ENCODE results near the gene DPP6. TPM values are rescaled to one million over a fixed set of nuclear protein-coding genes. Genes with fewer than 3 reads are reported as not detected.

DPP6 gene
- total RNA-seq, 1 experiment from 2014 or later = not detected

DNA sequence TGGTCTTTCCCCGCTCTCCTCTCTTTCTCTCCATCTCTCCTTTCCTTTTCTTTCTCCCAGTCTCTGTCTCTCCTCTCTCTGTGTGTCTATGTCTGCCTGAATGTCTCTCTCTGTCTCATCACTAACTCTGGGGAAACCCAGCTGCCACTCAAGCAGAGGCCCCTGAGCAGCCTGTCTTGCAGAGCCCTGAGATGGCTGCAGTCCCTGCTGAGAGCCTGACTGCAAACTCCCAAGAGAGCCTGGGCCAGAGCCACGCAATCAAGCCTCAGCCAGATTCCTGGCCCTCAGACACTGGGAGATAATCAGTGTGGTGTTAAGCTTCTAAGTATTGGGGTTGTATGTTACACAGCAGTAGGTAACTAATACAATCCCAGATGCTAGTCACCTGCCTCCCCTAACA is 859.2 kb downstream of the DPP6 start:
- DNase-seq (ENCODE audit: low read depth, low spot score) = no peak
- ATAC-seq = no peak
- CTCF ChIA-PET = no interaction called here
- no peak overlapping the region for H3K4me3 ChIP-seq (ENCODE audit: low read depth in 2 of 2, low read length in 2 of 2)
- no peaks in the 10 kb centered on the region; the same call in 1 of the 2 replicates for H3K4me1 ChIP-seq (ENCODE audit: control insufficient read depth, insufficient read depth, low read length)
- H3K36me3 ChIP-seq (ENCODE audit: control insufficient read depth, insufficient read depth, low read length) = no peaks in the 10 kb centered on the region
- intact Hi-C loops (cut with micrococcal nuclease; ENCODE audit: unreplicated experiment) (no loop called here), in situ Hi-C loops (cut with HindIII; ENCODE audit: low pct_unique_long_range_greater_than_20kb, low sequenced_read_pairs) (no loop called here)
- POLR2A ChIA-PET = no interaction called here
- BruUV-seq (replicated peaks) = no TSS peak
- TF ChIP-seq, protein P1, sequence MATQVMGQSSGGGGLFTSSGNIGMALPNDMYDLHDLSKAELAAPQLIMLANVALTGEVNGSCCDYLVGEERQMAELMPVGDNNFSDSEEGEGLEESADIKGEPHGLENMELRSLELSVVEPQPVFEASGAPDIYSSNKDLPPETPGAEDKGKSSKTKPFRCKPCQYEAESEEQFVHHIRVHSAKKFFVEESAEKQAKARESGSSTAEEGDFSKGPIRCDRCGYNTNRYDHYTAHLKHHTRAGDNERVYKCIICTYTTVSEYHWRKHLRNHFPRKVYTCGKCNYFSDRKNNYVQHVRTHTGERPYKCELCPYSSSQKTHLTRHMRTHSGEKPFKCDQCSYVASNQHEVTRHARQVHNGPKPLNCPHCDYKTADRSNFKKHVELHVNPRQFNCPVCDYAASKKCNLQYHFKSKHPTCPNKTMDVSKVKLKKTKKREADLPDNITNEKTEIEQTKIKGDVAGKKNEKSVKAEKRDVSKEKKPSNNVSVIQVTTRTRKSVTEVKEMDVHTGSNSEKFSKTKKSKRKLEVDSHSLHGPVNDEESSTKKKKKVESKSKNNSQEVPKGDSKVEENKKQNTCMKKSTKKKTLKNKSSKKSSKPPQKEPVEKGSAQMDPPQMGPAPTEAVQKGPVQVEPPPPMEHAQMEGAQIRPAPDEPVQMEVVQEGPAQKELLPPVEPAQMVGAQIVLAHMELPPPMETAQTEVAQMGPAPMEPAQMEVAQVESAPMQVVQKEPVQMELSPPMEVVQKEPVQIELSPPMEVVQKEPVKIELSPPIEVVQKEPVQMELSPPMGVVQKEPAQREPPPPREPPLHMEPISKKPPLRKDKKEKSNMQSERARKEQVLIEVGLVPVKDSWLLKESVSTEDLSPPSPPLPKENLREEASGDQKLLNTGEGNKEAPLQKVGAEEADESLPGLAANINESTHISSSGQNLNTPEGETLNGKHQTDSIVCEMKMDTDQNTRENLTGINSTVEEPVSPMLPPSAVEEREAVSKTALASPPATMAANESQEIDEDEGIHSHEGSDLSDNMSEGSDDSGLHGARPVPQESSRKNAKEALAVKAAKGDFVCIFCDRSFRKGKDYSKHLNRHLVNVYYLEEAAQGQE (IDR thresholded peaks at IDR 0.05; ENCODE audit: insufficient read depth in 1 of 2, low read depth in 2 of 2, low read length in 1 of 2) = no peak
- TF ChIP-seq TCF7L2 (IDR thresholded peaks at IDR 0.05; ENCODE audit: low read depth, low read length) (no peak), SIN3A (IDR thresholded peaks at IDR 0.05; ENCODE audit: borderline replicate concordance, insufficient read depth, low read depth, low read length) (no peak), POLR2AphosphoS5 (IDR thresholded peaks at IDR 0.05; ENCODE audit: low read depth, low read length) (no peak)
- TF ChIP-seq, protein P2, sequence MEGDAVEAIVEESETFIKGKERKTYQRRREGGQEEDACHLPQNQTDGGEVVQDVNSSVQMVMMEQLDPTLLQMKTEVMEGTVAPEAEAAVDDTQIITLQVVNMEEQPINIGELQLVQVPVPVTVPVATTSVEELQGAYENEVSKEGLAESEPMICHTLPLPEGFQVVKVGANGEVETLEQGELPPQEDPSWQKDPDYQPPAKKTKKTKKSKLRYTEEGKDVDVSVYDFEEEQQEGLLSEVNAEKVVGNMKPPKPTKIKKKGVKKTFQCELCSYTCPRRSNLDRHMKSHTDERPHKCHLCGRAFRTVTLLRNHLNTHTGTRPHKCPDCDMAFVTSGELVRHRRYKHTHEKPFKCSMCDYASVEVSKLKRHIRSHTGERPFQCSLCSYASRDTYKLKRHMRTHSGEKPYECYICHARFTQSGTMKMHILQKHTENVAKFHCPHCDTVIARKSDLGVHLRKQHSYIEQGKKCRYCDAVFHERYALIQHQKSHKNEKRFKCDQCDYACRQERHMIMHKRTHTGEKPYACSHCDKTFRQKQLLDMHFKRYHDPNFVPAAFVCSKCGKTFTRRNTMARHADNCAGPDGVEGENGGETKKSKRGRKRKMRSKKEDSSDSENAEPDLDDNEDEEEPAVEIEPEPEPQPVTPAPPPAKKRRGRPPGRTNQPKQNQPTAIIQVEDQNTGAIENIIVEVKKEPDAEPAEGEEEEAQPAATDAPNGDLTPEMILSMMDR (IDR thresholded peaks at IDR 0.05) = no peak
- H3K9me3 ChIP-seq (ENCODE audit: control insufficient read depth, insufficient read depth, low read depth, low read length) = no peaks in the 10 kb centered on the region
- H3K27ac ChIP-seq (ENCODE audit: low read length) = no peak overlapping the region
- no peaks in the 10 kb centered on the region for H3K27me3 ChIP-seq (ENCODE audit: control insufficient read depth, insufficient read depth, low read length)

DNA sequence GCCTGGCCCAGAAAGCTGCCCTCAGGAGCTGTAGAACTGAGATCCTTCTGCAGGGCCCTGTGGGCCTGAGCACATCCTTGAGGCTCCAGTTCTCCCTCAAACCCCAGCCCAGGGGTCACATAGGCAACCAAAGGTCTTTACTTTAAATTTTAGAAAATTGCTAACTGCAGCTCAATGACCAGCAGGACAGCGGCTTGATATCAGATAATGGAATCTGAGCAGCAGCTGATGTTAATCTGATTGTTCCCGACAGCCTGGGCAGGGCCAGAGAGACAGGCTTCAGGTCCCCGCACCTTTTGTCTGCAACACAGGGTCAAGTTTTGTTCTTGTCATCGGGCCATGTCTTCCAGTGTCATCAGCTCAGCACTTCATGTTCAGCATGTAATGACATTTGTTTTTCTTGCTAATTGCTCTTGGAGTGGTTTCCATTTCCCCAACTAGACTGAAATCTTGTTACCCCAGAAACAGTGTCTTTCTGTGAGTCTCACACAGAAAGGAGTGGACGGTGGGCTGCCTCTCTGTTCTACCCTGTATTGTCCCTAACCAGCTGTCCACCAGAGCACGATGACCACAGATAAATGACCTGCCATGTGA is 859.8 kb downstream of the DPP6 start:
- Histone ChIP-seq H3K36me3 (ENCODE audit: control insufficient read depth, insufficient read depth, low read length) (no peaks in the 10 kb centered on the region), H3K27me3 (ENCODE audit: control insufficient read depth, insufficient read depth, low read length) (no peaks in the 10 kb centered on the region), H3K4me1 (ENCODE audit: control insufficient read depth, insufficient read depth, low read length) (no peaks in the 10 kb centered on the region; the same call in 1 of the 2 replicates), H3K4me3 (ENCODE audit: low read depth in 2 of 2, low read length in 2 of 2) (no peak overlapping the region), H3K9me3 (ENCODE audit: control insufficient read depth, insufficient read depth, low read depth, low read length) (no peaks in the 10 kb centered on the region), H3K27ac (ENCODE audit: low read length) (no peak overlapping the region)
- intact Hi-C loops (cut with micrococcal nuclease; ENCODE audit: unreplicated experiment) = no loop called here
- BruUV-seq (replicated peaks) = no TSS peak
- ChIA-PET POLR2A (no interaction called here), CTCF (no interaction called here)
- no peak for DNase-seq (ENCODE audit: low read depth, low spot score)
- TF ChIP-seq TCF7L2 (IDR thresholded peaks at IDR 0.05; ENCODE audit: low read depth, low read length) = no peak
- no peak for TF ChIP-seq POLR2AphosphoS5 (IDR thresholded peaks at IDR 0.05; ENCODE audit: low read depth, low read length)
- ATAC-seq = no peak
- in situ Hi-C loops (cut with HindIII; ENCODE audit: low pct_unique_long_range_greater_than_20kb, low sequenced_read_pairs) = no loop called here

DNA sequence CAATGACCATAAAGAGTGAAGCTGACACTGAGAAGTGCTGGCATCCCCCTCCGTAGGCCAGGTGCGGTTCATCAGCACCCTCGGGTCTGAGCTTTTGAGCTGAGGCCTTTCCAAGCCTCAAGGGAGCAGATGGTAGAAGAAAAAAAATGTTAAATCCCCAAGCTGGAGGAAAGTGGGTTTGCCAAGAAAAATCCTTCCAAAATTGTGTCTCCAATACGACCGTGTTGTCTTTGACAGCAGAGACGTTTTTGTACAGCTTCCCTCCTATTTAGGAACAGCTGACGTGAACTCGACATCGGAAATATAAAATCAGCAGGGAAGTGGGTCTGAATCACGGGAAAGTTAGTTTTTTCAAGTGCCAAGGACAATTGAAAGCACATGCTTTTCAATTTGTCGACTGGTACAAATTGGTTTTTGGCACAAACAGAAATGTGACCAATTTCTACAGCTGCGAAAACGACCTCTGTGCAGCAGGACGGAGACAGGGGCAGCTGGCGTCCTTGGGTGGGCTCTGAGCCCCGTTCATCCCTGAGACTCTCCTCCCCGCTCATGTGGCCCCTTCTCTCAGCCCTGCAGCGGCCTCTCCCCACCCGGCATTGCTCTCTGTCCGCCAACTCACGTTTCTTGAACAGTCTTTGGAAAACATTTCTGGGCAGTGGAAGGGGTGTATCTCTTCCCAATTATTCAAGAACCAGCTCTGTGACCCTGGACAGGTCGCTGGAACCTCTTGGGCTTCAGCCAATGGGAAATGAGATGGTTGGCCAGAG is 860.9 kb downstream of the DPP6 start:
- DNase-seq (ENCODE audit: low read depth, low spot score) = no peak
- Histone ChIP-seq H3K27ac (ENCODE audit: low read length) (no peak overlapping the region), H3K9me3 (ENCODE audit: control insufficient read depth, insufficient read depth, low read depth, low read length) (no peaks in the 10 kb centered on the region), H3K4me3 (ENCODE audit: low read depth in 2 of 2, low read length in 2 of 2) (no peak overlapping the region), H3K27me3 (ENCODE audit: control insufficient read depth, insufficient read depth, low read length) (no peaks in the 10 kb centered on the region), H3K36me3 (ENCODE audit: control insufficient read depth, insufficient read depth, low read length) (no peaks in the 10 kb centered on the region), H3K4me1 (ENCODE audit: control insufficient read depth, insufficient read depth, low read length) (no peaks in the 10 kb centered on the region; the same call in 1 of the 2 replicates)
- TF ChIP-seq POLR2AphosphoS5 (IDR thresholded peaks at IDR 0.05; ENCODE audit: low read depth, low read length) (no peak), SIN3A (IDR thresholded peaks at IDR 0.05; ENCODE audit: borderline replicate concordance, insufficient read depth, low read depth, low read length) (no peak)
- TF ChIP-seq, protein P2 (IDR thresholded peaks at IDR 0.05) = no peak
- in situ Hi-C loops (cut with HindIII; ENCODE audit: low pct_unique_long_range_greater_than_20kb, low sequenced_read_pairs) = no loop called here
- ChIA-PET CTCF (interaction anchor here (0.6 kb wide), 1 partner anchor 105 kb away, joined by 4 read pairs; no protein-coding TSS in a partner anchor), POLR2A (no interaction called here)
- intact Hi-C loops (cut with micrococcal nuclease; ENCODE audit: unreplicated experiment) = no loop called here
- ATAC-seq = no peak
- BruUV-seq (replicated peaks) = no TSS peak

Data from Panc1 (cell line).